Activated CD8-positive, alpha-beta T cell treated with anti-CD3 and anti-CD28 coated beads for 36 hours (primary cell): ENCODE measurements around the gene SMIM31. TPM values are rescaled to one million over a fixed set of nuclear protein-coding genes. Genes with fewer than 3 reads are reported as not detected.

Source experiments
- ATAC-seq: fragments of 200-7000 bp; cut with Tn5 transposase; one replicate; pipeline ENCODE4 v1.10.0; 2021; ENCODE audit warnings: mild to moderate bottlenecking, moderate library complexity
- CTCF ChIA-PET: fragments of 350-600 bp; sonication (Branson Sonifier 250); formaldehyde crosslinking; loops from one replicate; lab custom pipeline; 2021; ENCODE audit warnings: antibody characterized with exemption; lab: Charles Lee
- POLR2A ChIA-PET: fragments of 350-600 bp; sonication (Branson Sonifier 250); formaldehyde crosslinking; loops from one replicate; lab custom pipeline; 2021; ENCODE audit warnings: antibody characterized with exemption; lab: Charles Lee
- DNase-seq: peaks from one replicate; pipeline ENCODE4 v3.0.0-alpha.2; 2020
- H3K27ac Mint-ChIP-seq: one replicate; pipeline ENCODE4 v1.8.0; 2021; ENCODE audit warnings: mild to moderate bottlenecking, mixed read lengths
- H3K27me3 Mint-ChIP-seq: one replicate; pipeline ENCODE4 v1.8.0; 2021; ENCODE audit warnings: mixed read lengths
- H3K36me3 Mint-ChIP-seq: one replicate; pipeline ENCODE4 v1.8.0; 2021; ENCODE audit warnings: low read depth, mixed read lengths
- H3K4me1 Mint-ChIP-seq: one replicate; pipeline ENCODE4 v1.8.0; 2021; ENCODE audit warnings: low read depth, mixed read lengths
- H3K4me3 Mint-ChIP-seq: one replicate; pipeline ENCODE4 v1.8.0; 2021; ENCODE audit warnings: mild to moderate bottlenecking, moderate library complexity, mixed read lengths
- H3K9me3 Mint-ChIP-seq: one replicate; pipeline ENCODE4 v1.8.0; 2021; ENCODE audit warnings: mixed read lengths
- CTCF ChIP-seq: fragments of 200-600 bp; IDR thresholded peaks from one replicate; pipeline ENCODE4 v1.8.0; 2022; ENCODE audit warnings: antibody characterized with exemption, mild to moderate bottlenecking
- intact Hi-C: fragments of 100-400 bp; cut with micrococcal nuclease; formaldehyde crosslinking; loops from one replicate; pipeline ENCODE4 v1.10.0; 2022
- total RNA-seq, 2 experiments: library from RNA; stranded (reverse); gene quantifications; one replicate each; pipeline ENCODE4 v1.2.3, GENCODE V29; 2021

The SMIM31 gene
- total RNA-seq, 2 experiments from 2014 or later = not detected

- TF ChIP-seq CTCF = no peak
- H3K27ac Mint-ChIP-seq = no peak overlapping the region
Observed at GRCh38 chr4:164813554-164813953, 59.6 kb downstream of the SMIM31 start.

GRCh38 chr4:164815711-164816110 is 61.8 kb downstream of the SMIM31 start:
- ChIA-PET POLR2A (no interaction called here), CTCF (no interaction called here)
- H3K4me1 Mint-ChIP-seq = no peaks in the 10 kb centered on the region
- no peak for TF ChIP-seq CTCF
- no peaks in the 10 kb centered on the region for H3K36me3 Mint-ChIP-seq
- no peaks in the 10 kb centered on the region for H3K9me3 Mint-ChIP-seq
- intact Hi-C loops = no loop called here
- peaks cover 6% of the 10 kb centered on the region for H3K27me3 Mint-ChIP-seq
- no peak for DNase-seq
- no peak overlapping the region for H3K27ac Mint-ChIP-seq
- ATAC-seq = no peak
- H3K4me3 Mint-ChIP-seq = no peak overlapping the region

More at GRCh38 chr4:164813554-164813953, 59.6 kb downstream of the SMIM31 start:
- CTCF ChIA-PET = no interaction called here
- H3K4me1 Mint-ChIP-seq = no peaks in the 10 kb centered on the region
- H3K9me3 Mint-ChIP-seq = no peaks in the 10 kb centered on the region
- DNase-seq (no peak), ATAC-seq (no peak)
- intact Hi-C loops = no loop called here
- no peaks in the 10 kb centered on the region for H3K36me3 Mint-ChIP-seq
- POLR2A ChIA-PET = no interaction called here
- H3K27me3 Mint-ChIP-seq = no peaks in the 10 kb centered on the region
- no peak overlapping the region for H3K4me3 Mint-ChIP-seq

DNA sequence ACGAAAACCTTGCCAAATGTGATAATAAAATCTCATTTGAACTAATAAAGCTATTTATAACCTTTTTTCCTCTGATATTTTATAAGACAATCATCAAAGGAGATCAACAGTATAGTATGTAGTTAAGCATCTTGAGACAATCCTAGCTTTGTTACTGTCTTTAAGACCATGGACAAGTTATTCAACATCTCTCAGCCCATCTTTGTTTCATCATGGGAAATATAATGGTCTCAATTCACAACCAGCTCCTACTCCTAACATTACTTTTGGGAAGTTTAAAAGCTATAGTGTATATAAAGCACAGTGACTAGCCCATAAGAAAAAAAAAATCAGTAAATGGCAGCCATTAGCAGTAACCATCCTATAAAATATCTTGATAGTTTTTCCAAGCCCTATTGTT is 65.4 kb downstream of the SMIM31 start:
- intact Hi-C loops = no loop called here
- no peaks in the 10 kb centered on the region for H3K4me1 Mint-ChIP-seq
- ChIA-PET POLR2A (no interaction called here), CTCF (no interaction called here)
- DNase-seq = no peak
- no peaks in the 10 kb centered on the region for H3K9me3 Mint-ChIP-seq
- no peak overlapping the region for H3K4me3 Mint-ChIP-seq
- no peak for ATAC-seq
- no peak for TF ChIP-seq CTCF
- peaks cover 11% of the 10 kb centered on the region for H3K27me3 Mint-ChIP-seq
- H3K36me3 Mint-ChIP-seq = no peaks in the 10 kb centered on the region
- no peak overlapping the region for H3K27ac Mint-ChIP-seq

DNA sequence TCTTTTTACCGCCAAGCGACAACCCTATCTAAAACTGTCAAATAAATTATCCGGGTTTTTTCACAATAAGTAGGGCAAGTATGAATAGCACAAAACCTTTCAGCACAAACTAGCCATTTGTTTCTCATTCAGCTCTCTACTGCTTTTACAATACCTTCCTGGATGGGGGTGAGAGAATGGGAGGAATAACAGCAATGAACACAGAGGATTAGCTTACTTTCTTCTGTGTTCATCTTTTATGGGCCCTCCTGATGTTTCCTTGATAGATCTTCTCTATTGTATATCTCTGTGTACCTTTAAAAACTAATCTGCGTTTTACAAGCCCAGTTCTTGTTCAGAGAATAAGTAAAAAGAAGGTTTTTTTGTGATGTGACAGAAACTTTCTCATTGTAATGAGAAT is 67.8 kb downstream of the SMIM31 start:
- H3K36me3 Mint-ChIP-seq = no peaks in the 10 kb centered on the region
- no peak overlapping the region for H3K4me3 Mint-ChIP-seq
- no peaks in the 10 kb centered on the region for H3K4me1 Mint-ChIP-seq
- CTCF ChIA-PET = no interaction called here
- H3K9me3 Mint-ChIP-seq = no peaks in the 10 kb centered on the region
- intact Hi-C loops = no loop called here
- H3K27ac Mint-ChIP-seq = no peak overlapping the region
- DNase-seq = no peak
- no peak for ATAC-seq
- no peak for TF ChIP-seq CTCF
- peaks cover 11% of the 10 kb centered on the region for H3K27me3 Mint-ChIP-seq
- POLR2A ChIA-PET = no interaction called here

GRCh38 chr4:164824581-164824980 is 70.7 kb downstream of the SMIM31 start:
- DNase-seq = no peak
- POLR2A ChIA-PET = no interaction called here
- Mint-ChIP-seq H3K4me1 (no peaks in the 10 kb centered on the region), H3K9me3 (no peaks in the 10 kb centered on the region), H3K36me3 (no peaks in the 10 kb centered on the region), H3K4me3 (no peak overlapping the region), H3K27me3 (peaks cover 11% of the 10 kb centered on the region), H3K27ac (no peak overlapping the region)
- CTCF ChIA-PET = no interaction called here
- no peak for ATAC-seq
- intact Hi-C loops = no loop called here
- no peak for TF ChIP-seq CTCF
